HS-27A (cell line): ENCODE data around the gene GCK.

Experiments
- DNase-seq: peaks from one replicate; pipeline ENCODE4 v3.0.0-alpha.2; 2012; ENCODE audit warnings: low read depth, missing footprints

GCK gene

GRCh38 chr7:44189286-44189992 is at the start of gene GCK:
Gene GCK, minus strand, starts transcription at chr7:44189439. Its CDS starts 486 bp downstream, at chr7:44188953.
- no peak for DNase-seq

- no peak for DNase-seq
Observed at GRCh38 chr7:44238116-44238695, 49.0 kb upstream of the GCK start.

DNA sequence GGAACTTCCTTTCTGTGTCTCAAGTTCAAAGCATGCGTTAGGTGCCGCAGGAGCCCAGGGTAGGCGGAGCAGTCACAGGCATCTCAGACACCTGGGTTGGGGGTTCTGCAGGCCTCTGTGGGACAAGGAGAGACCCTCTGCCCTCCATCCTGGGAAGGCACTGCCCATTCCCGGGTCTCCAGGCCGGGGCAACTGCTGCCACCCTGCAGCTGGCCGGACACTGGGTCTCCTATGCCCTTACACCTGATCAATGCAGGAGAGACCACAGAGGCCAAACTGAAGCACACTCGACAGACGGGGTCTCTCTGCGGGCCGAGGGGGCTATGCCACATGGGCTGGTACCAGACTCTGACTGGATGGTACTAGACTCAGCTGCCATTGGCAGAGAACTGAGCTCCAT is 48.5 kb upstream of the GCK start:
- DNase-seq: no peak

GRCh38 chr7:44236333-44236728 is 47.1 kb upstream of the GCK start:
- DNase-seq: no peak

- DNase-seq: no peak
Observed at GRCh38 chr7:44235582-44236332, 46.5 kb upstream of the GCK start.

DNA sequence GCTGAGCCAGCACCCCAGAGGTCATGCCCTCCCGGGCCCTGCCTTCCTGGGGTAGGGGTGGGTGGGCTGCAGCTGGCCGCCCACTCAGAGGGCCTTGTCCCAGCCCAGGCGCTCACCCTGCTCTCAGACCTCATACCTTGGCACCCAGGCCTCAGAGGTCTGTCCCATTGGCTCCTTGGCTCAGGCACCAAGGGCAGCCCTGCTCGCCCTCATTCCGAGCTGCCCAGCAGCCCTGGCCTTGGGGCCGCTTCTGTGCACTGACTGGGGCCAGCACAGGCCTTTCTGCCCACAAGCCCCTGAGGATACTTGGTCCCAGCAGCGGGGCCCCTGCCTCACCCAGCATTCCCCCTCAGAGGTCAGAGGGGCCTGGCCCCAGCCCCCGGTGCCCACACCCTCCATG is 45.8 kb upstream of the GCK start:
- no peak for DNase-seq

DNA sequence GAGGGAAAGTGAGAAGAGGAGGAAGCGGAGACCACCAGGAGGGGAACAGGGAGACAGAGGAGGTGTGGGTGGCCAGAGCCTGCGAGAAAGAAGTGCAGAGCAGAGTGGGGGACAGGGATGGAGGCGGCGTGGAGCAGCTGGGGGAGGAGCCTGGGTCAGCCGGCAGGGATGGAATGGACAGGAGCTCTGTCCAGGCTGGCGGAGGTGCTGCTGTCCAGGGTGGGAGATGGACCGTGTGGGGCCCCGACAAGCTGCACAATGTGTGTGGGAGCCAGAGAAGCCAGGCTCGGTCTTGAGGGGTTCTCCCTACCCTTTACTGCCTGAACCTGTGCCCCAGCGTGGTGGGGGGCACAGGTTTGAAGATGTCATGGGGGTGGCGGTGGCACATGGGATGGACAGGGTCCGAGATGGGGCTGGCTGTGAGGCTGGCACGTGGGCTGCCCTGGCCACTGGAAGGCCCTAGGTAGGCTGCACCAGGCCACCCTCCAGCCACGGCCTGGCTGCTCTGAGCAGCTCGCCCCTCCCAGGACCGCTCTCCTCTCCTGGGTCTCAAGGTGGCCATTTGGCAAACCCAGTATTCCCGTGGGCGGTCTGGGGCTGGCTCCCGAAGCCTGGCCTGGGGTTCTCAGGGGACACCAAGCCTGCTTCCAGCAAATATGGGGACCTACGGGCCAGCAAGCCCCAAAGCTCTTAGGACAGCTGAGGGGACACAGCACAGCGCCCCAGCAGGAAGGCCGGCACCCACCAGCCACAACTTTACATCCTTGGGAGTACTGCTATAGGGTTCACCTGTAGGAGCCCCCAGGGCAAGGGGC is 43.9 kb upstream of the GCK start:
- DNase-seq: no peak

GRCh38 chr7:44232396-44232795 is 43.2 kb upstream of the GCK start:
- no peak for DNase-seq

DNA sequence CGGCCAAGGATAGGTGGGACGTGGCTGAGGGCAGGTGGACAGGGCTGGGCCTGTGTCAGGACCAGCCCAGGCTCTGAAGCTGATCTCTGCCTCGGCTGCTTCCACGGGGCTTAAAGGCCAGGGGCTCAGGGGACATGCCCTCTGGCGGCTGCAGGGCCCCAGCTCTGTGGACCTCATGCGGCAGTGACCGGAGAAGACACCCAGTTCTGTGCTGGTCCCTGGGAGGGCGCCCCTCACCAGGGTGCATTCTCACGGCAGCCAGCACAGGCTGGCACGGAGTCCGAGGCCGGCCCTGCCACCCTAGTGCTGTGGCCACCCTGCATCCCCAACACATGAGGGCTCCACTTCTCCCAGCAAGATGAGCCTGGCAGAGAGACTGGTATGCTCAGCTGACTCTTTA is 41.8 kb upstream of the GCK start:
- DNase-seq: no peak

DNA sequence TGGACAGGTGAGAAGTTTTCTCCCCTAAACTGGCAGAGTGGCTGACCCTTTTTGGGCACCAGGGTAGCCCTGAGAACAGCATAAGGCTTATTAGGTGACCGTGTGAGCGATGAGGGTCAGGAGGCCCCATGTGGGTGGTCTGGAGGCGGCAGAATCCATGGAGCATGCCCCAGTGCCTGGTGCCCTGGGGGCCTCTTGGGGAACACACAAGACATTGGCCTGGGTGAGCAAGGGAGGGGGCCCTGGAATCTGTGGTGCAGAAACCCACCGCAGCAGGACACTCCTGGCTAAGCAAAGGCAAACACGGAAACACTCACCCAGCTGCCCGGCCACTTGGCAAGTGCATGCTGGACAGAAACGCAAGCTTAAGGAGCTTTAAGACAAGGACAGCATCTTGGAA is 41.0 kb upstream of the GCK start:
- no peak for DNase-seq

- DNase-seq: no peak
Observed at GRCh38 chr7:44229546-44230105, 40.4 kb upstream of the GCK start.

DNA sequence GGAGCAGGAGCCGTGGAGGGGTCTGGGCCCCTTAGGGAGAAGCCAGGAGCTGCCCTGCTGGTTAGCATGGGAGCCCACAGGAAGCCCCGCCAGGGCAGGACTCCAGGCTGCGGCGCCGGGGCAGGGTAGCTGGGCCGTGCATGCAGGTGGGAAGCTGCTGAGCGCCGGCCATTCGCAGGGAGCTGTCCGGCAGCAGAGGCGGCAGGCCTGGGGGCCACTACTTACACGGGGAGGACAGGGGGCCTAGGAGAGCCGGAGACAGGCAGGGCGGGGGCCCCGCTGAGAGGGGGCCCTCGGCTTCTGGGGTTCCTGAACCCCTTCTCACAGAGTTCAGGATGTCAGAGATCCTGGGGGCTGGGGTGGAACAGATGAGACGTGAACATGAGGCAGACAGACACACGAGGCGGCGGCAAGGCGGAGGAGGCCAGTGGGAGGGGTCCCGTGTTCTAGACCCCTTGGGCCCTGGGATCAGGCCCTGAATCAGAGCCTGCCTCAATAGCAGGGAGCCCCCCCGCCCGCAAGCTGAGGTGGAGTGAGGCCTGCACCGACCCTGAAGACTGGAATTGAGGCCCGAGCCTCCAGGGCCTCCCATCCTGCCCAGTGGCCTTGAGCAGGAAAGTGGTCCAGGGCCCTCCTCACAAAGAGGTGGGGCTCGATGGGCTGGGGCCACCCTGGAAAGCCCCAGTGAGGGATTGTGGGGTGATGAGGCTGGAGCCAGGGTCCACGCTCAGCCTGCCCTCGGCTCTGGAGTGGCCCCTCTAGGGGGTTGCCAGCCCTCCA is 39.5 kb upstream of the GCK start:
- DNase-seq: no peak

- no peak for DNase-seq
Observed at GRCh38 chr7:44227911-44228310, 38.7 kb upstream of the GCK start.

GRCh38 chr7:44226396-44226753 is 37.1 kb upstream of the GCK start:
- no peak for DNase-seq

DNA sequence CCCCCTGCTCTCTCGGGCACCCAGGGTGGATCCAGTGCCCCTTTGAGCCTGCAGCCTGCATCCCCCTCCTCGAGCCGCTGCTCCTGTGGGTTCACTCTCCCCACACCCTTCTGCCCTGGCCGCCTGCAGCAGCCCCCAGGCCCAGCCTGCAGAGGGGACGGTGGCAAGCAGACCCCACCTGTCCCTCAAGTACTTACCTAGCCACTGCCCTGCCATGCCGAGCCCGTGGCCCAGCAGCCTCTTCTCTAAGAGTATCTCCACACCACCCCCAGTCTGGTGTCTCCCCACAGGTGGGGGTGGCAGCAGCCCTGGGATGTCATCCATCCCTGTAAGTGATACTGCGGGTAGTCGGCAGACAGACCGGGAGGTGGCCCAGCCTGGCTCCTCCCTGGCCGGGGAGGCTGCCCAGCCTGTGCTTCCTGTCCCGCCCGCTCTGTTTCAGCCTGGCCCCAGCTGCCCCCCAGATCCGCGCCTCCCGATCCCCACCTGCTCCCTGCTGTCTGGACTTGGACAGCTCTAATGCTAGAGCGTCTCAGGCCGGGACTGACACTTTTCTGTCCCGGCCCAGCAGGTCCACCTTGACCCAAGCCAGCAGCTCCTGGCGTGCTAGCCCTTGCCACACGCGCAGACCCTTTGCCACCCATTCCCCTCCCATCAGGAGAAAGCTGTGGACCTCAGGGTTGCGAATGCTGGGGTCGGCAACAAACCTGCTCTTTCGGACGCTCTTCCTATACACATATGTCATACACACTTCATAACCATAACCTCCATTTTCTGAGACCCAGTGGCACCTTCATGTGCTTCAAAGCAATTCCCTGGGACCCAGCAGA is 36.5 kb upstream of the GCK start:
- DNase-seq: no peak

GRCh38 chr7:44224974-44225565 is 35.8 kb upstream of the GCK start:
- no peak for DNase-seq

DNA sequence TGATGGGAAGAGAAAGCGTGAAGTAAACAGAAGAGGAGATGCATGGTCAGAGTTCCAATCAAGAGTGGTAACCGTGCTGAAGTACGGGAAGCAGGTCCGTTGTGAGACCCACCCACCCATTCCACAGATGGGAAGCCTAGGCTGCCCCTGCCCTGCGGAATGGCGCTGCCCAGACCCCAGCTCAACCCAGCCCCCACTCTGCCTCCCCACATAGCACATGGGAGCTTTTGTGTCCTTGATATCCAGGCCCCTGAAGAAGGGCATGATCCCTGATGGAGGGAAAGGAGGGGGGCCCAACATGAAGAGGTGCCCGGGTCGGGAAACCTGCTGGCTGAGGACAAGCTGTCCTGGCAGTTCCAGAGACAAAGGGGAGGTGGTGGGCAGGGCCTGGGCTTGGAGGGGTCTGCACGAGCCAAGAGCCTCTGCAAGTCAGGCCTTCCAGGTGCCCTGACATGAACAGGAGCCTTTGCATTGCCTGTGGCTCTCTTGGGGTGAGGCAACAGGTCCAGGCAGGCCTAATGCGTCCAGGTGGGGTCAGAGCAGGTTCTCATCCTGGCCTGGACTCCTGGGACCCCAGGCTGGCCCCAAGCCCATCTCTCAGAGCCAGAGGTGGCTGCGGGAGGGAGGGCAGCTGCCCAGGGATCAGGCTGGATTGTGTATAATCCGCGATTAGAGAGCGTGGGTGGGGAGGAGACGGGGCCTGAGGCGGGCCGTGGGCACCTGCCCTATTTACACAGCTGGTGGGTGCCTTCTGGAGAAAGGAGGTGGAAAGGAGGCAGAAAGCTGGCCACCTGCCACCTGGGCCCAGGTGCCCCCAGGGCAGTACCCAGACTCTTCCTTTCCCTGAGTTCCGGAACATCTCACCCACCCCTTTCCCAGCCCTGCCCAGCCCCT is 35.1 kb upstream of the GCK start:
- no peak for DNase-seq

GRCh38 chr7:44223362-44224079 is 34.3 kb upstream of the GCK start:
- DNase-seq: no peak
